Inflammatory macrophage treated with lipopolysaccharide for 1 hour (primary cell): ENCODE measurements around the gene SSTR5.
A peak's percentile ranks its signal among the peaks of the same experiment; 100 is the strongest.

Experiments
- DNase-seq, 2 donors: peaks; one replicate each; pipeline ENCODE4 v3.0.0-alpha.2; 2020 to 2022

Gene SSTR5

GRCh38 chr16:1093284-1094123 is 21.0 kb downstream of the SSTR5 start:
- no peak for DNase-seq

GRCh38 chr16:1094124-1094479 is 21.6 kb downstream of the SSTR5 start:
- no peak for DNase-seq

GRCh38 chr16:1094601-1095449 is 22.3 kb downstream of the SSTR5 start:
- no peak for DNase-seq

GRCh38 chr16:1095450-1096168 is 23.1 kb downstream of the SSTR5 start:
- no peak for DNase-seq

GRCh38 chr16:1096169-1097082 is 23.9 kb downstream of the SSTR5 start, which contains the start of gene C1QTNF8:
Gene C1QTNF8, minus strand, starts transcription at chr16:1096244. Its CDS starts 1,322 bp downstream, at chr16:1094922.
- DNase-seq, result no peak

GRCh38 chr16:1097156-1097555 is 24.6 kb downstream of the SSTR5 start:
- no peak for DNase-seq

- DNase-seq, result no peak
Observed at GRCh38 chr16:1097800-1098199, 25.3 kb downstream of the SSTR5 start.

GRCh38 chr16:1098266-1098991 is 25.9 kb downstream of the SSTR5 start:
- no peak for DNase-seq

GRCh38 chr16:1099189-1100083 is 26.9 kb downstream of the SSTR5 start:
- no peak for DNase-seq

GRCh38 chr16:1100084-1100800 is 27.7 kb downstream of the SSTR5 start:
- DNase-seq, result no peak

GRCh38 chr16:1101133-1101532 is 28.6 kb downstream of the SSTR5 start:
- no peak for DNase-seq

GRCh38 chr16:1101573-1102332 is 29.2 kb downstream of the SSTR5 start:
- no peak for DNase-seq

- no peak for DNase-seq
Observed at GRCh38 chr16:1102333-1102700, 29.8 kb downstream of the SSTR5 start.

GRCh38 chr16:1102921-1103635 is 30.5 kb downstream of the SSTR5 start:
- DNase-seq, result peak; percentile 2 to 66

- no peak for DNase-seq
Observed at GRCh38 chr16:1103636-1103980, 31.1 kb downstream of the SSTR5 start.

- DNase-seq, result peak; percentile 3 to 31
Observed at GRCh38 chr16:1105888-1106620, 33.5 kb downstream of the SSTR5 start.

- DNase-seq, result no peak
Observed at GRCh38 chr16:1106659-1107058, 34.1 kb downstream of the SSTR5 start.

- DNase-seq, result no peak
Observed at GRCh38 chr16:1107141-1107540, 34.6 kb downstream of the SSTR5 start.
